ENCODE data around the gene CDK5RAP2. TPM values are rescaled to one million over a fixed set of nuclear protein-coding genes. Genes with fewer than 3 reads are reported as not detected.

CDK5RAP2 gene
- total RNA-seq, 1 donor from 2014 or later: 80.0 TPM

DNA sequence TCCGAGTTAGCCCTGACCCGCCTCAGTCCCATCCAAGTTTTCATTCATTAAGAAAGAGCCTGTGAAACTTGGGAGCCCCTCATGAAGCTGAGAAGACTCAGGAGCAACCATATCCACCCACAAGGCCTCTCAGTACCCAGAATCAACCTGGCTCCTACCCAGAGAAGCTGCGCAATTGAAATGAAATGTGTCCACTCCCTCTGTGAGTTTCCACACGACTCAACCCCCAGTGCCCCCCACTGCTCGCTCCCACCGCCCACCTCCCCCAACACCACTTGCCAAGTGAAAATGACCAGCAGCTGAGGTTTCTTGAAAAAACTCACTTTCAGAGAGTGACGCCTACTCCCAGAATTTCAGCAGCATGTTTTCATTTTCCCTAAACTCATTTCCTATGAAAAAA, 104.6 kb downstream of the CDK5RAP2 start:
- POLR2A ChIA-PET: no interaction called here
- CTCF ChIA-PET: no interaction called here
- H3K4me1 Mint-ChIP-seq: no peaks in the 10 kb centered on the region

DNA sequence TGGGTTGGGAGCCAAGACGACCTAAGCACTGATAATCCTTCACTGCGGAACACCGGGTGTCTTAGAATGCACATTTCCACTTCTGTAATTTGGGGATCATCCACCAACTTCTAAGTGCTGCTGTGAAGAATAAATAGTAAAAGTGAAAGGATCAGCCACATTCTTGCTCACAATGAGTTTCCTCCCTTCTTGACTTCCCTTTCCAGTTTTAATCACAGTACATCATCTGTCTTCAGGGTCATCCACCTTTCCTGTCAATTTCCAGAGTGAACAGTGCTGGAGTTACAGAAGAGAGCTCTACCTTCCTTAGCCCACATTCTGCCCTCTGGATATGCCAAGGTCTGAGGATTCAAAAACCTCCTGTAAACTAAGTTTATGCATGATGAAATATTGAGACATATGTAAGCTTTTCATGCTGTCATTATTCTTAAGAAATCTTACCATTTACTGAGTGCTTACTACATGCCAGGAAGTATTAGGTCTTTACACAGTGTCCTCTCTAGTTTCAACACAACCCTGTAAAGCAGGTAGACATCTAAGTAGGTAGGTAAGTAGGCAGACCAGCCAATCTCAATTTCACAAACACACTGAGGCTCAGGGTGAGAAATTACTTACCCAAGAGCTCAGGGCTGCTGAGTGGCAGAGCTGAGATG, 105.2 kb downstream of the CDK5RAP2 start:
- Mint-ChIP-seq H3K36me3 (ENCODE audit: low read depth) (peaks cover 90% of the 10 kb centered on the region), H3K27me3 (no peaks in the 10 kb centered on the region), H3K4me1 (no peaks in the 10 kb centered on the region), H3K4me3 (no peak overlapping the region), H3K9me3 (no peaks in the 10 kb centered on the region), H3K27ac (no peak overlapping the region)
- TF ChIP-seq, protein P1, sequence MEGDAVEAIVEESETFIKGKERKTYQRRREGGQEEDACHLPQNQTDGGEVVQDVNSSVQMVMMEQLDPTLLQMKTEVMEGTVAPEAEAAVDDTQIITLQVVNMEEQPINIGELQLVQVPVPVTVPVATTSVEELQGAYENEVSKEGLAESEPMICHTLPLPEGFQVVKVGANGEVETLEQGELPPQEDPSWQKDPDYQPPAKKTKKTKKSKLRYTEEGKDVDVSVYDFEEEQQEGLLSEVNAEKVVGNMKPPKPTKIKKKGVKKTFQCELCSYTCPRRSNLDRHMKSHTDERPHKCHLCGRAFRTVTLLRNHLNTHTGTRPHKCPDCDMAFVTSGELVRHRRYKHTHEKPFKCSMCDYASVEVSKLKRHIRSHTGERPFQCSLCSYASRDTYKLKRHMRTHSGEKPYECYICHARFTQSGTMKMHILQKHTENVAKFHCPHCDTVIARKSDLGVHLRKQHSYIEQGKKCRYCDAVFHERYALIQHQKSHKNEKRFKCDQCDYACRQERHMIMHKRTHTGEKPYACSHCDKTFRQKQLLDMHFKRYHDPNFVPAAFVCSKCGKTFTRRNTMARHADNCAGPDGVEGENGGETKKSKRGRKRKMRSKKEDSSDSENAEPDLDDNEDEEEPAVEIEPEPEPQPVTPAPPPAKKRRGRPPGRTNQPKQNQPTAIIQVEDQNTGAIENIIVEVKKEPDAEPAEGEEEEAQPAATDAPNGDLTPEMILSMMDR (IDR thresholded peaks at IDR 0.05): no peak
- intact Hi-C loops (cut with micrococcal nuclease): no loop called here
- ChIA-PET POLR2A (no interaction called here), CTCF (no interaction called here)
- DNase-seq: no peak
- ATAC-seq (ENCODE audit: low read depth): no peak

More for the DNA sequence above, 104.6 kb downstream of the CDK5RAP2 start:
- H3K9me3 Mint-ChIP-seq: no peaks in the 10 kb centered on the region
- H3K36me3 Mint-ChIP-seq (ENCODE audit: low read depth): peaks cover 84% of the 10 kb centered on the region
- no peak overlapping the region for H3K27ac Mint-ChIP-seq
- TF ChIP-seq, protein P1 (IDR thresholded peaks at IDR 0.05): no peak
- H3K27me3 Mint-ChIP-seq: no peaks in the 10 kb centered on the region
- H3K4me3 Mint-ChIP-seq: no peak overlapping the region
- intact Hi-C loops (cut with micrococcal nuclease): no loop called here
- ATAC-seq (ENCODE audit: low read depth) (no peak), DNase-seq (no peak)

- POLR2A ChIA-PET: no interaction called here
- intact Hi-C loops (cut with micrococcal nuclease): no loop called here
- Mint-ChIP-seq H3K36me3 (ENCODE audit: low read depth) (peaks cover 96% of the 10 kb centered on the region), H3K27ac (no peak overlapping the region), H3K9me3 (no peaks in the 10 kb centered on the region), H3K4me3 (no peak overlapping the region), H3K27me3 (no peaks in the 10 kb centered on the region), H3K4me1 (no peaks in the 10 kb centered on the region)
- ATAC-seq (ENCODE audit: low read depth) (no peak), DNase-seq (no peak)
- TF ChIP-seq, protein P1 (IDR thresholded peaks at IDR 0.05): no peak
- CTCF ChIA-PET: no interaction called here
Observed at GRCh38 chr9:120473608-120474007, 106.4 kb downstream of the CDK5RAP2 start.

- intact Hi-C loops (cut with micrococcal nuclease): no loop called here
- CTCF ChIA-PET: no interaction called here
- Mint-ChIP-seq H3K27me3 (no peaks in the 10 kb centered on the region), H3K4me3 (no peak overlapping the region), H3K27ac (no peak overlapping the region), H3K36me3 (ENCODE audit: low read depth) (peaks cover 88% of the 10 kb centered on the region), H3K4me1 (no peaks in the 10 kb centered on the region), H3K9me3 (no peaks in the 10 kb centered on the region)
- DNase-seq (no peak), ATAC-seq (ENCODE audit: low read depth) (no peak)
- POLR2A ChIA-PET: interaction anchor here (0.7 kb wide), 1 partner anchor 11 kb away, joined by 4 read pairs; no protein-coding TSS in a partner anchor
- TF ChIP-seq, protein P1 (IDR thresholded peaks at IDR 0.05): no peak
Observed at GRCh38 chr9:120465685-120466407, 114.1 kb downstream of the CDK5RAP2 start.

DNA sequence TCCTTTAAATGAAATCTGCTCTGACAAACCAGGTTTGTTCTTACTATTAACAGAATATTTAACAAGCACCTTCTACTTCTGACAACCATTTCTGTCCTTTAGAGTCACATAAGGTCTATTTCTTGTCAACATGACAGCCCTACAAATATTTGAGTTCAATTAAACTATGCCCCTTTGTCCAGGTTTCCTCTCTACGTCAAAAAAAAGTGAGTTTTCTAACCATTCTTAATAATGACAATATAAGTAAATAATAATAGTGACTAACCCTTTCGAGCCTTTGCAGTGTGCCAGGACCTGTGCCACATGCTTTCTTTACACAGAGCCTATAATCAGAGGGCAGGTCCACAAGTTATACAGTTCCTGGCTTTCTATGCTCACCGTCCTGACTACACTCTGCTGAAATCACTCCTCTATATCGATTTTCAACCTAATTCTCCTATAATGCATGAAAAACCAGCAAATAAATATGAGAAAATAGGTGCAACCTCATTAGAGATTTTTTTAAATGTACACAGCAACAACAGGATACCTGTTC, 115.0 kb downstream of the CDK5RAP2 start:
- Mint-ChIP-seq H3K27ac (no peak overlapping the region), H3K4me1 (no peaks in the 10 kb centered on the region), H3K9me3 (no peaks in the 10 kb centered on the region), H3K27me3 (no peaks in the 10 kb centered on the region), H3K36me3 (ENCODE audit: low read depth) (peaks cover 89% of the 10 kb centered on the region), H3K4me3 (no peak overlapping the region)
- CTCF ChIA-PET: no interaction called here
- POLR2A ChIA-PET: interaction anchor here (0.7 kb wide), 1 partner anchor 10 kb away, joined by 4 read pairs; no protein-coding TSS in a partner anchor
- DNase-seq (no peak), ATAC-seq (ENCODE audit: low read depth) (no peak)
- TF ChIP-seq, protein P1 (IDR thresholded peaks at IDR 0.05): no peak
- intact Hi-C loops (cut with micrococcal nuclease): no loop called here
